ENCODE data around the gene CELA3B. TPM values are rescaled to one million over a fixed set of nuclear protein-coding genes. Genes with fewer than 3 reads are reported as not detected.
"Not testable (repeated sequence)": the region's sequence is repeated elsewhere in the genome, so short reads cannot be mapped to it uniquely, and the experiment has no call there.

CELA3B gene
- total and polyA plus RNA-seq, 2 donors (not counting 1 experiment from before 2014, with no cell fraction given) = not detected

DNA sequence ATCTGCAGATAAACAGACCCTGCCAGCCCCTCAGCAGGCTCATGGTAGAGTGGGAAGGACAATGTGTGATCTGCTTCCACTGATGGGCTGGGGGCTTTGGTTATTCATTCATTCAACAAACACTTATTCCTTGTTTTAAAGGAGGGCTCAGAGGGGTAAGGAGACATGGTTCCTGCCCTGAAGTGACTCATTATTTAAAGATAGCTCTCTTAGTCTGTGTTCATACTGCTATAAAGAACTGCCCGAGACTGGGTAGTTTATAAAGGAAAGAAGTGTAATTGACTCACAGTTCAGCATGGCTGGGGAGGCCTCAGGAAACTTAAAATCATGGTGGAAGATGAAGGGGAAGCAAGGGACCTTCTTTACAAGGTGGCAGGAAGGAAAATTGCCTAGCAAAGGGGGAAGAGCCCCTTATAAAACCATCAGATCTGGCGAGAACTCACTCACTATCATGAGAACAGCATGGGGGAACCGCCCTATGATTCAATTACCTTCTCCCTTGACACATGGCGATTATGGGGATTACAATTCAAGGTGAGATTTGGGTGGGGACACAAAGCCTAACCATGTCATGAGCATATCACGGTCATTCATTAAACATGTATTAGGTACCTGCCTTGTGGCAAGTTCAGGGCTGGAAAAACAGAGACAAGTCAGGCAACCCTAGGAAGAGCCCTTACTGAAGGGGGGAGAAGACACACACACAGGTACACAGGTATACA lies 13.0 kb downstream of the CELA3B start:
- H3K4me1 ChIP-seq (ENCODE audit: control insufficient read depth, extremely low read depth, insufficient read depth, low read length); H3K9me3 ChIP-seq (ENCODE audit: control insufficient read depth, insufficient read depth, low read depth, low read length); H3K4me3 ChIP-seq (replicated peaks in 1 of 4; ENCODE audit: control extremely low read depth in 1 of 4, insufficient read depth in 1 of 4, low read depth in 3 of 4, low read length in 4 of 4); H3K36me3 ChIP-seq (ENCODE audit: control insufficient read depth, insufficient read depth, low read length); H3K27ac ChIP-seq (ENCODE audit: insufficient read depth, low read length); H3K27me3 ChIP-seq (ENCODE audit: control insufficient read depth, insufficient read depth, low read length); H3K79me2 ChIP-seq (ENCODE audit: control insufficient read depth, insufficient read depth, low read length); H4K20me1 ChIP-seq (ENCODE audit: control insufficient read depth, extremely low read depth, insufficient read depth, low read length); H2AFZ ChIP-seq (ENCODE audit: low read length); H3K9ac ChIP-seq (ENCODE audit: insufficient read depth, low read length); H3K4me2 ChIP-seq (ENCODE audit: extremely low read depth, insufficient read depth, low read length): not testable (repeated sequence)
- peak in 1 of 2 donors; percentile 1 for DNase-seq (ENCODE audit: low read depth in 2 of 2)

DNA sequence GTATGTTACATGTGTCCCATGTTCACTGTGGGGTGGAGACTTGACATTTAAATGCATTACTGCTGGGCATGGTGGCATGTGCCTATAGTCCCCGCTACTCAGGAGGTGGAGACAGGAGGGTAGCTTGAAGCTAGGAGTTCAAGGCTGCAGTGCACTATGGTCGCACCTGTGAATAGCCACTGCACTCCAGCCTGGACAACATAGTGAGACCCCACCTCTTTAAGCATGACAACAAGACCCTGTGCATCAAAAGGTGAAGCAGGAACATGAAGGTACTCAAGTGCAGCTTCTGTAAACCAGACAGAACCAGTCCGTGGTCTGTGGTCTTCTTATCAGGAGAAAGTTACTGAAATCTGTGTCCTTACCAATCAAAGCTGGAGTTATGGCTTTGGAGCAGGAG lies 15.4 kb downstream of the CELA3B start:
- not testable (repeated sequence) for DNase-seq (ENCODE audit: low read depth in 2 of 2); H3K9ac ChIP-seq (ENCODE audit: insufficient read depth, low read length); H2AFZ ChIP-seq (ENCODE audit: low read length); H3K27me3 ChIP-seq (ENCODE audit: control insufficient read depth, insufficient read depth, low read length); H3K4me1 ChIP-seq (ENCODE audit: control insufficient read depth, extremely low read depth, insufficient read depth, low read length); H3K27ac ChIP-seq (ENCODE audit: insufficient read depth, low read length); H3K9me3 ChIP-seq (ENCODE audit: control insufficient read depth, insufficient read depth, low read depth, low read length); H3K79me2 ChIP-seq (ENCODE audit: control insufficient read depth, insufficient read depth, low read length); H3K4me3 ChIP-seq (replicated peaks in 1 of 4; ENCODE audit: control extremely low read depth in 1 of 4, insufficient read depth in 1 of 4, low read depth in 3 of 4, low read length in 4 of 4); H3K4me2 ChIP-seq (ENCODE audit: extremely low read depth, insufficient read depth, low read length); H4K20me1 ChIP-seq (ENCODE audit: control insufficient read depth, extremely low read depth, insufficient read depth, low read length); H3K36me3 ChIP-seq (ENCODE audit: control insufficient read depth, insufficient read depth, low read length)

DNA sequence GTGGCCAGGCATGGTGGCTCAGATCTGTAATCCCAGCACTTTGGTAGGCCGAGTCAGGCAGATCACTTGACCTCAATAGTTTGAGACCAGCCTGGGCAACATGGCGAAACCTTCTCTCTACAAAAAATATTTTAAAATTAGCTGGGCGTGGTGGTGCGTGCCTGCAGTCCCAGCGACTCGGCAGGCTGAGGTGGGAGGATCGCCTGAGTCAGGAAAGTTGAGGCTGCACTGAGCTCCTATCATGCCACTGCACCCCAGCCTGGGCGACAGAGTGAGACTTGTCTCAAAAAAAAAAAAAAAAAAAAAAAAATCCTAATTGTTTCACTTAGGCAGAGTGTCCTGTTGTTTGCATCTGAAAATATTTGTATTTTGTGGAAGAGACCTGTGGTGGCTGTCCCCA lies 17.9 kb downstream of the CELA3B start:
- not testable (repeated sequence) for H3K27ac ChIP-seq (ENCODE audit: insufficient read depth, low read length); H3K4me2 ChIP-seq (ENCODE audit: extremely low read depth, insufficient read depth, low read length); H3K79me2 ChIP-seq (ENCODE audit: control insufficient read depth, insufficient read depth, low read length); H2AFZ ChIP-seq (ENCODE audit: low read length); H3K4me1 ChIP-seq (ENCODE audit: control insufficient read depth, extremely low read depth, insufficient read depth, low read length); H3K9ac ChIP-seq (ENCODE audit: insufficient read depth, low read length); H3K36me3 ChIP-seq (ENCODE audit: control insufficient read depth, insufficient read depth, low read length); DNase-seq (ENCODE audit: low read depth in 2 of 2); H3K27me3 ChIP-seq (ENCODE audit: control insufficient read depth, insufficient read depth, low read length); H3K9me3 ChIP-seq (ENCODE audit: control insufficient read depth, insufficient read depth, low read depth, low read length); H4K20me1 ChIP-seq (ENCODE audit: control insufficient read depth, extremely low read depth, insufficient read depth, low read length); H3K4me3 ChIP-seq (replicated peaks in 1 of 4; ENCODE audit: control extremely low read depth in 1 of 4, insufficient read depth in 1 of 4, low read depth in 3 of 4, low read length in 4 of 4)

GRCh38 chr1:21996663-21996970 lies 19.8 kb downstream of the CELA3B start:
- not testable (repeated sequence) for H3K27ac ChIP-seq (ENCODE audit: insufficient read depth, low read length); H3K79me2 ChIP-seq (ENCODE audit: control insufficient read depth, insufficient read depth, low read length); H3K4me1 ChIP-seq (ENCODE audit: control insufficient read depth, extremely low read depth, insufficient read depth, low read length); H3K4me3 ChIP-seq (replicated peaks in 1 of 4; ENCODE audit: control extremely low read depth in 1 of 4, insufficient read depth in 1 of 4, low read depth in 3 of 4, low read length in 4 of 4); H3K9ac ChIP-seq (ENCODE audit: insufficient read depth, low read length); H4K20me1 ChIP-seq (ENCODE audit: control insufficient read depth, extremely low read depth, insufficient read depth, low read length); DNase-seq (ENCODE audit: low read depth in 2 of 2); H3K36me3 ChIP-seq (ENCODE audit: control insufficient read depth, insufficient read depth, low read length); H3K4me2 ChIP-seq (ENCODE audit: extremely low read depth, insufficient read depth, low read length); H3K9me3 ChIP-seq (ENCODE audit: control insufficient read depth, insufficient read depth, low read depth, low read length); H2AFZ ChIP-seq (ENCODE audit: low read length); H3K27me3 ChIP-seq (ENCODE audit: control insufficient read depth, insufficient read depth, low read length)

GRCh38 chr1:21997891-21998623 lies 21.2 kb downstream of the CELA3B start:
- not testable (repeated sequence) for H4K20me1 ChIP-seq (ENCODE audit: control insufficient read depth, extremely low read depth, insufficient read depth, low read length); H3K36me3 ChIP-seq (ENCODE audit: control insufficient read depth, insufficient read depth, low read length); H2AFZ ChIP-seq (ENCODE audit: low read length); H3K9me3 ChIP-seq (ENCODE audit: control insufficient read depth, insufficient read depth, low read depth, low read length); H3K4me2 ChIP-seq (ENCODE audit: extremely low read depth, insufficient read depth, low read length); H3K4me1 ChIP-seq (ENCODE audit: control insufficient read depth, extremely low read depth, insufficient read depth, low read length); H3K4me3 ChIP-seq (replicated peaks in 1 of 4; ENCODE audit: control extremely low read depth in 1 of 4, insufficient read depth in 1 of 4, low read depth in 3 of 4, low read length in 4 of 4); DNase-seq (ENCODE audit: low read depth in 2 of 2); H3K27me3 ChIP-seq (ENCODE audit: control insufficient read depth, insufficient read depth, low read length); H3K79me2 ChIP-seq (ENCODE audit: control insufficient read depth, insufficient read depth, low read length); H3K9ac ChIP-seq (ENCODE audit: insufficient read depth, low read length); H3K27ac ChIP-seq (ENCODE audit: insufficient read depth, low read length)

- H3K27me3 ChIP-seq (ENCODE audit: control insufficient read depth, insufficient read depth, low read length); H4K20me1 ChIP-seq (ENCODE audit: control insufficient read depth, extremely low read depth, insufficient read depth, low read length); H3K79me2 ChIP-seq (ENCODE audit: control insufficient read depth, insufficient read depth, low read length); DNase-seq (ENCODE audit: low read depth in 2 of 2); H3K27ac ChIP-seq (ENCODE audit: insufficient read depth, low read length); H3K9me3 ChIP-seq (ENCODE audit: control insufficient read depth, insufficient read depth, low read depth, low read length); H3K4me2 ChIP-seq (ENCODE audit: extremely low read depth, insufficient read depth, low read length); H2AFZ ChIP-seq (ENCODE audit: low read length); H3K4me1 ChIP-seq (ENCODE audit: control insufficient read depth, extremely low read depth, insufficient read depth, low read length); H3K4me3 ChIP-seq (replicated peaks in 1 of 4; ENCODE audit: control extremely low read depth in 1 of 4, insufficient read depth in 1 of 4, low read depth in 3 of 4, low read length in 4 of 4); H3K9ac ChIP-seq (ENCODE audit: insufficient read depth, low read length); H3K36me3 ChIP-seq (ENCODE audit: control insufficient read depth, insufficient read depth, low read length): not testable (repeated sequence)
These were observed 21.9 kb downstream of the CELA3B start for GRCh38 chr1:21998624-21999294.
